NB4 (cell line): ENCODE data around the gene CIAO2B.

ENCODE experiments used
- POLR2A ChIP-seq: IDR thresholded peaks from 2 replicates; pipeline ENCODE4 v1.6.1; 2011; ENCODE audit warnings: mild to moderate bottlenecking; ENCODE audit not compliant: insufficient read length; ENCODE audit errors: extremely low read depth
- TF ChIP-seq, protein P1 (sequence below): IDR thresholded peaks from one replicate; pipeline ENCODE4 v1.5.1; 2012; ENCODE audit warnings: low read depth, low read length

DNA sequence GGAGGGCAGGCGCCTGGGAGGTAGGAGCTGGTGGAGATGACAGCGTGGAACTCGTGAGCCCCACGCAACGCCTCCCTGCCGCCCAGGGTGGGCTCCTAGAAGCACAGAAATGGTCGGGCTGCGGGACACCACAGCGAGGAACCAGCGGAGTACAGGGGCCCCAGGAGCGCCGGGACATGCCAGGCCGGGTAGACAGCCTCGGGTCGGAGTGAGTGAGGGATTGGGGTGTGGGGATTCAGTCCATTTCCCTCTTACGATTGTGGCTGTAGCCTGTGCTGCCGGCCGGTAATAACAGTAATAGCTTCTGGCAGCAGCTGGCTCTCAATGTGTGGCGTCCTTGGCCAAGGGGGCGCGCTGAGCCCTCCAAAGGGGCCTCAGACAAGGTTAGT lies 14.6 kb upstream of the CIAO2B start:
- TF ChIP-seq, protein P1, sequence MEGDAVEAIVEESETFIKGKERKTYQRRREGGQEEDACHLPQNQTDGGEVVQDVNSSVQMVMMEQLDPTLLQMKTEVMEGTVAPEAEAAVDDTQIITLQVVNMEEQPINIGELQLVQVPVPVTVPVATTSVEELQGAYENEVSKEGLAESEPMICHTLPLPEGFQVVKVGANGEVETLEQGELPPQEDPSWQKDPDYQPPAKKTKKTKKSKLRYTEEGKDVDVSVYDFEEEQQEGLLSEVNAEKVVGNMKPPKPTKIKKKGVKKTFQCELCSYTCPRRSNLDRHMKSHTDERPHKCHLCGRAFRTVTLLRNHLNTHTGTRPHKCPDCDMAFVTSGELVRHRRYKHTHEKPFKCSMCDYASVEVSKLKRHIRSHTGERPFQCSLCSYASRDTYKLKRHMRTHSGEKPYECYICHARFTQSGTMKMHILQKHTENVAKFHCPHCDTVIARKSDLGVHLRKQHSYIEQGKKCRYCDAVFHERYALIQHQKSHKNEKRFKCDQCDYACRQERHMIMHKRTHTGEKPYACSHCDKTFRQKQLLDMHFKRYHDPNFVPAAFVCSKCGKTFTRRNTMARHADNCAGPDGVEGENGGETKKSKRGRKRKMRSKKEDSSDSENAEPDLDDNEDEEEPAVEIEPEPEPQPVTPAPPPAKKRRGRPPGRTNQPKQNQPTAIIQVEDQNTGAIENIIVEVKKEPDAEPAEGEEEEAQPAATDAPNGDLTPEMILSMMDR, result no peak
- TF ChIP-seq POLR2A, result no peak
